ENCODE results near the gene TRAF7. TPM values are rescaled to one million over a fixed set of nuclear protein-coding genes. Genes with fewer than 3 reads are reported as not detected.

The TRAF7 gene
- total RNA-seq, 1 donor from 2014 or later: 190 TPM

DNA sequence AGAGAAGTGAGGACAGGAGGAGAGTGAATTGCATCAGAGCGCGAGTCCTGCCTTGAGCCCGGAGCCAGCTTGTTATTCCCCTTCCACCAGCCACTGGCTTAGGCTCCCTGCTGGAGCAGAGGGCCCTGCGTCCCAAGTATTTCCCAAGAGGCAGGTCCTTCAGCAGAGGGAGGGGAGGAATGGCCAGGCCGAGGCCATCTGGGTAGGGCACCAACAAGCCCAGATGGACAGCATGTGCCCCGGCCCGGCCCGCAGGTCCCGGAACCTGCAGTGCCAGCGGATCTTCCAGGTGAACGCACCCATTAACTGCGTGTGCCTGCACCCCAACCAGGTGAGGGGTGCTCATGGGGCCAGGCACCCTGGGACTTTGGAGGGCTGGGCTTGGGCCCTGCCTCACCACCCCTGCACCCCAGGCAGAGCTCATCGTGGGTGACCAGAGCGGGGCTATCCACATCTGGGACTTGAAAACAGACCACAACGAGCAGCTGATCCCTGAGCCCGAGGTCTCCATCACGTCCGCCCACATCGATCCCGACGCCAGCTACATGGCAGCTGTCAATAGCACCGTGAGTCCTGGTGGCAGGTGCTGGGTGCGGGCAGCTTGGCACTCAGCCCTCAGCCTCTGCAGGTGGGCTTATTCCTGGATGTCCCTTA is 51.3 kb downstream of the TRAF7 start:
- TF ChIP-seq, protein P1, sequence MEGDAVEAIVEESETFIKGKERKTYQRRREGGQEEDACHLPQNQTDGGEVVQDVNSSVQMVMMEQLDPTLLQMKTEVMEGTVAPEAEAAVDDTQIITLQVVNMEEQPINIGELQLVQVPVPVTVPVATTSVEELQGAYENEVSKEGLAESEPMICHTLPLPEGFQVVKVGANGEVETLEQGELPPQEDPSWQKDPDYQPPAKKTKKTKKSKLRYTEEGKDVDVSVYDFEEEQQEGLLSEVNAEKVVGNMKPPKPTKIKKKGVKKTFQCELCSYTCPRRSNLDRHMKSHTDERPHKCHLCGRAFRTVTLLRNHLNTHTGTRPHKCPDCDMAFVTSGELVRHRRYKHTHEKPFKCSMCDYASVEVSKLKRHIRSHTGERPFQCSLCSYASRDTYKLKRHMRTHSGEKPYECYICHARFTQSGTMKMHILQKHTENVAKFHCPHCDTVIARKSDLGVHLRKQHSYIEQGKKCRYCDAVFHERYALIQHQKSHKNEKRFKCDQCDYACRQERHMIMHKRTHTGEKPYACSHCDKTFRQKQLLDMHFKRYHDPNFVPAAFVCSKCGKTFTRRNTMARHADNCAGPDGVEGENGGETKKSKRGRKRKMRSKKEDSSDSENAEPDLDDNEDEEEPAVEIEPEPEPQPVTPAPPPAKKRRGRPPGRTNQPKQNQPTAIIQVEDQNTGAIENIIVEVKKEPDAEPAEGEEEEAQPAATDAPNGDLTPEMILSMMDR (IDR thresholded peaks at IDR 0.05; ENCODE audit: unreplicated experiment): no peak
- no peak for DNase-seq (ENCODE audit: low spot score)
- H3K27ac Mint-ChIP-seq (ENCODE audit: unreplicated experiment): no peak overlapping the region
- H3K9me3 Mint-ChIP-seq (ENCODE audit: unreplicated experiment): no peaks in the 10 kb centered on the region
- H3K27me3 Mint-ChIP-seq (ENCODE audit: unreplicated experiment): peaks cover 12% of the 10 kb centered on the region
- peaks cover 12% of the 10 kb centered on the region for H3K4me1 Mint-ChIP-seq (ENCODE audit: unreplicated experiment)
- H3K36me3 Mint-ChIP-seq (ENCODE audit: low read depth, unreplicated experiment): peaks cover 8% of the 10 kb centered on the region
- peak overlapping the region; percentile 81 for H3K4me3 Mint-ChIP-seq (ENCODE audit: unreplicated experiment)

DNA sequence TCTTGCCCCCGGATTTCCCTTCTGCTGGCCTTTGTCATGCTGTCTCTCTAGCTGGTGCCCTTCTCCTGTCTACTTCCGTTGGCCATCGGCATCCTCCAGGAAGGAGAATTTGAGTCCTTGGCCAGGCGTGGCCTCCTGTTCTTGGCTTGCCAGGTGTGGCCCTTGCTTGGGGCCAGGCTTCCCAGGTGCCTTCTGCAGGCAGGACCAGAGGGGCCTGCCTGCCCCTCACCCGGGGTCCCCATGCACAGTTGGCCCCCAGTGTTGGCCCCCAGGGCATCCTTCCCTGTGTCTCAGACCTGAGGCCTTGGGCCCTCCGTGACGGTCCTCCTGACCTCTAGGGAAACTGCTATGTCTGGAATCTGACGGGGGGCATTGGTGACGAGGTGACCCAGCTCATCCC is 52.3 kb downstream of the TRAF7 start:
- Mint-ChIP-seq H3K27ac (ENCODE audit: unreplicated experiment) (no peak overlapping the region), H3K36me3 (ENCODE audit: low read depth, unreplicated experiment) (peaks cover 8% of the 10 kb centered on the region), H3K9me3 (ENCODE audit: unreplicated experiment) (no peaks in the 10 kb centered on the region), H3K4me3 (ENCODE audit: unreplicated experiment) (peak overlapping the region; percentile 81), H3K4me1 (ENCODE audit: unreplicated experiment) (peaks cover 17% of the 10 kb centered on the region), H3K27me3 (ENCODE audit: unreplicated experiment) (peaks cover 16% of the 10 kb centered on the region)
- no peak for DNase-seq (ENCODE audit: low spot score)
- TF ChIP-seq, protein P1 (IDR thresholded peaks at IDR 0.05; ENCODE audit: unreplicated experiment): no peak

DNA sequence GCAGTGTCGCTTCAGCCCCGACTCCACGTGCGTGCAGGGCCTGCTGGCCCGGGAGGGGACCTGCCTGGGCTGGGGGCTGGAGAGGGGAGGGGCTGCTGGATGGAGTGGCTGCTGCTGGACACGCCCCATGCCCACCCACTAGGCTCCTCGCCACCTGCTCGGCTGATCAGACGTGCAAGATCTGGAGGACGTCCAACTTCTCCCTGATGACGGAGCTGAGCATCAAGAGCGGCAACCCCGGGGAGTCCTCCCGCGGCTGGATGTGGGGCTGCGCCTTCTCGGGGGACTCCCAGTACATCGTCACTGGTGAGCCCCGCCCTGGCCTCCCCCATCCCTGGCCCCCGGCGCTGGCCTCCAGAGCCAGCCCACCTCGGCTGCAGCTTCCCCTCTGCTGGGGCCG is 52.7 kb downstream of the TRAF7 start:
- H3K27me3 Mint-ChIP-seq (ENCODE audit: unreplicated experiment): peaks cover 18% of the 10 kb centered on the region
- H3K9me3 Mint-ChIP-seq (ENCODE audit: unreplicated experiment): no peaks in the 10 kb centered on the region
- TF ChIP-seq, protein P1 (IDR thresholded peaks at IDR 0.05; ENCODE audit: unreplicated experiment): no peak
- no peak overlapping the region for H3K27ac Mint-ChIP-seq (ENCODE audit: unreplicated experiment)
- H3K36me3 Mint-ChIP-seq (ENCODE audit: low read depth, unreplicated experiment): peaks cover 8% of the 10 kb centered on the region
- peaks cover 21% of the 10 kb centered on the region for H3K4me1 Mint-ChIP-seq (ENCODE audit: unreplicated experiment)
- H3K4me3 Mint-ChIP-seq (ENCODE audit: unreplicated experiment): no peak overlapping the region
- DNase-seq (ENCODE audit: low spot score): no peak

DNA sequence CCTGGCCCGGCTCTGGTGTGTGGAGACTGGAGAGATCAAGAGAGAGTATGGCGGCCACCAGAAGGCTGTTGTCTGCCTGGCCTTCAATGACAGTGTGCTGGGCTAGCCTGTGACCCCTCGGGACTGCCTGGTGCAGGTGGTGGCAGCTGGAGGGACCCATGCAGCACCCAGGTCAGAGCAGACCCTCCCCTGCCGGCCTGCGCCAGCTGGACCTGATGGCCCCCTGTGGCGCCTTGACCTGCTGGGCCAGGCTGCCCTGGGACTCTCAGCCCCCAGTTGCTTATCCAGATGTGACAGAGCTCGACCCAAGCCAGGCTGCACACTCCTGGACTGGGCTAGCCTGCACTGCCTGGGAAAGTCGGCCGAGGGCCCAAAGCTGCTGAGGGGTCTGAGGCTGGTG is 53.2 kb downstream of the TRAF7 start:
- no peaks in the 10 kb centered on the region for H3K9me3 Mint-ChIP-seq (ENCODE audit: unreplicated experiment)
- no peak for DNase-seq (ENCODE audit: low spot score)

More for the DNA sequence above, 53.2 kb downstream of the TRAF7 start:
- Mint-ChIP-seq H3K4me1 (ENCODE audit: unreplicated experiment) (peaks cover 24% of the 10 kb centered on the region), H3K27ac (ENCODE audit: unreplicated experiment) (no peak overlapping the region), H3K27me3 (ENCODE audit: unreplicated experiment) (peaks cover 17% of the 10 kb centered on the region), H3K36me3 (ENCODE audit: low read depth, unreplicated experiment) (peaks cover 8% of the 10 kb centered on the region), H3K4me3 (ENCODE audit: unreplicated experiment) (no peak overlapping the region)
- TF ChIP-seq, protein P1 (IDR thresholded peaks at IDR 0.05; ENCODE audit: unreplicated experiment): no peak

All from endothelial cell (in vitro differentiated cells).